Loucy (cell line): Measurements from ENCODE around the gene RUNX1.

Experiments
- H2AFZ ChIP-seq: fragments of 200-600 bp; sonication (generic); 2 replicates; pipeline ENCODE4 v1.6.0; 2016; ENCODE audit warnings: antibody characterized with exemption, mild to moderate bottlenecking, low read length, moderate library complexity
- H3F3A ChIP-seq: fragments of 200-600 bp; 2 replicates; pipeline ENCODE4 v1.6.0; 2016; ENCODE audit warnings: antibody characterized with exemption, low read depth, mild to moderate bottlenecking
- H3K27me3 ChIP-seq: fragments of 200-600 bp; sonication (generic); 2 replicates; pipeline ENCODE4 v1.6.1; 2014; ENCODE audit warnings: low read length, mild to moderate bottlenecking; ENCODE audit not compliant: insufficient read depth, poor library complexity, severe bottlenecking
- H3K36me3 ChIP-seq: fragments of 200-600 bp; sonication (generic); 2 replicates; pipeline ENCODE4 v1.6.1; 2016; ENCODE audit warnings: low read length; ENCODE audit not compliant: insufficient read depth
- H3K4me1 ChIP-seq: fragments of 200-600 bp; sonication (generic); 2 replicates; pipeline ENCODE4 v1.5.1; 2014; ENCODE audit warnings: low read length, mild to moderate bottlenecking; ENCODE audit not compliant: insufficient read depth, poor library complexity, severe bottlenecking
- H3K4me2 ChIP-seq: fragments of 200-600 bp; sonication (generic); 2 replicates; pipeline ENCODE4 v1.6.0; 2014; ENCODE audit warnings: antibody characterized with exemption, low read length, low read depth, mild to moderate bottlenecking; ENCODE audit not compliant: poor library complexity, severe bottlenecking
- H3K4me3 ChIP-seq: fragments of 200-600 bp; sonication (generic); 2 replicates; pipeline ENCODE4 v1.5.1; 2014; ENCODE audit warnings: low read length, mild to moderate bottlenecking, mixed read lengths; ENCODE audit not compliant: poor library complexity, severe bottlenecking
- H3K79me2 ChIP-seq: fragments of 200-600 bp; sonication (generic); 2 replicates; pipeline ENCODE4 v1.6.1; 2014; ENCODE audit warnings: low read length; ENCODE audit not compliant: insufficient read depth
- H3K9ac ChIP-seq: fragments of 200-600 bp; sonication (generic); 2 replicates; pipeline ENCODE4 v1.6.0; 2014; ENCODE audit warnings: mild to moderate bottlenecking, low read depth, low read length, moderate library complexity; ENCODE audit not compliant: poor library complexity, severe bottlenecking
- H3K9me2 ChIP-seq: fragments of 200-600 bp; sonication (generic); replicated peaks from 2 replicates; pipeline ENCODE4 v1.6.1; 2016; ENCODE audit warnings: low read depth, low read length, mixed read lengths
- H3K9me3 ChIP-seq: fragments of 200-600 bp; sonication (generic); 2 replicates; pipeline ENCODE4 v1.6.1; 2014; ENCODE audit warnings: mild to moderate bottlenecking, antibody characterized with exemption, low read length, low read depth; ENCODE audit not compliant: insufficient read depth
- H4K20me1 ChIP-seq: fragments of 200-600 bp; sonication (generic); 2 replicates; pipeline ENCODE4 v1.6.0; 2014; ENCODE audit warnings: antibody characterized with exemption, low read length, mild to moderate bottlenecking; ENCODE audit not compliant: insufficient read depth, poor library complexity, severe bottlenecking
- EZH2phosphoT487 ChIP-seq: fragments of 200-600 bp; IDR thresholded peaks from 2 replicates; pipeline ENCODE4 v1.6.1; 2018; ENCODE audit warnings: antibody characterized with exemption, mild to moderate bottlenecking, moderate library complexity, borderline replicate concordance
- TF ChIP-seq, protein P1 (sequence below): fragments of 200-600 bp; sonication (generic); conservative IDR thresholded peaks from 2 replicates; pipeline ENCODE4 v1.5.1; 2014; ENCODE audit warnings: mild to moderate bottlenecking, antibody characterized with exemption, low read length

The RUNX1 gene

DNA sequence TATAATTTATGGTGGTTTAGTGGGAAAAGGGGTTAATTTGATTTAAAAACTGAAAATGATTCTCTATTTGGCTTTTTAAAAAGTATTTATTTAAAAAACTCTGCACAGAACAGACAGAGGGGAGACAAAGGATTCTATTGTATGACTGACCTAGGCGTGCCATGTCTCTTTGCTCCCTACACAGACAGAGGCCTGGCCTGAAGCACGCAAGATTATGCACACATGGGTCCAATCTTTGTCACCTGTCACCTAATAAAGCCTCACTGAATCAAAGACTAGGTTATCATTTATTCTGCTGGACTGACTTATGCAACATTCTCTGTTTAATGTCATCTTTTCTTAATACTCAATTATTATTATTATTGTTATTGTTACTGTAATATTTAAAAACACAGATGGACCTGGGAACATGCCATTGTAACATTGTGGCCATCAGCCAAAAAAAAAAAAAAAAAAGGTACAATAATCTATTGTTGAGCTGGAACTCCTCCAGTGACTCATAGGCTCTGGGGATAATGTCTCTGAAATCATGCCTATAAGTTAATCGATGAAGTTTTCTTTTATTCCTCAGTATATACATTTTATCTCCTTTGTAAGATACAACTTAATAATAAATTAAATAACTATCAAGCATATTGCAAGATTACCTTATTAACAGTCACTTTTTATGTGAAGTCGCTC, 112.1 kb downstream of the RUNX1 start:
- Histone ChIP-seq H3K9me2 (no peaks in the 10 kb centered on the region), H3K9ac (peak overlapping the region; percentile 64), H3K9me3 (no peaks in the 10 kb centered on the region), H3F3A (0 out of 2 replicates have a peak, but pooled peaks cover 6% of the 10 kb centered on the region), H3K4me2 (peak overlapping the region; percentile 66), H2AFZ (no peak overlapping the region), H3K4me1 (peaks cover 94% of the 10 kb centered on the region), H4K20me1 (peaks cover 70% of the 10 kb centered on the region), H3K36me3 (peaks cover 15% of the 10 kb centered on the region; the same call in 1 of the 2 replicates), H3K27me3 (no peaks in the 10 kb centered on the region), H3K79me2 (peaks cover 97% of the 10 kb centered on the region), H3K4me3 (peak overlapping the region; percentile 54)
- TF ChIP-seq EZH2phosphoT487: no peak
- TF ChIP-seq, protein P1, sequence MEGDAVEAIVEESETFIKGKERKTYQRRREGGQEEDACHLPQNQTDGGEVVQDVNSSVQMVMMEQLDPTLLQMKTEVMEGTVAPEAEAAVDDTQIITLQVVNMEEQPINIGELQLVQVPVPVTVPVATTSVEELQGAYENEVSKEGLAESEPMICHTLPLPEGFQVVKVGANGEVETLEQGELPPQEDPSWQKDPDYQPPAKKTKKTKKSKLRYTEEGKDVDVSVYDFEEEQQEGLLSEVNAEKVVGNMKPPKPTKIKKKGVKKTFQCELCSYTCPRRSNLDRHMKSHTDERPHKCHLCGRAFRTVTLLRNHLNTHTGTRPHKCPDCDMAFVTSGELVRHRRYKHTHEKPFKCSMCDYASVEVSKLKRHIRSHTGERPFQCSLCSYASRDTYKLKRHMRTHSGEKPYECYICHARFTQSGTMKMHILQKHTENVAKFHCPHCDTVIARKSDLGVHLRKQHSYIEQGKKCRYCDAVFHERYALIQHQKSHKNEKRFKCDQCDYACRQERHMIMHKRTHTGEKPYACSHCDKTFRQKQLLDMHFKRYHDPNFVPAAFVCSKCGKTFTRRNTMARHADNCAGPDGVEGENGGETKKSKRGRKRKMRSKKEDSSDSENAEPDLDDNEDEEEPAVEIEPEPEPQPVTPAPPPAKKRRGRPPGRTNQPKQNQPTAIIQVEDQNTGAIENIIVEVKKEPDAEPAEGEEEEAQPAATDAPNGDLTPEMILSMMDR: no peak

DNA sequence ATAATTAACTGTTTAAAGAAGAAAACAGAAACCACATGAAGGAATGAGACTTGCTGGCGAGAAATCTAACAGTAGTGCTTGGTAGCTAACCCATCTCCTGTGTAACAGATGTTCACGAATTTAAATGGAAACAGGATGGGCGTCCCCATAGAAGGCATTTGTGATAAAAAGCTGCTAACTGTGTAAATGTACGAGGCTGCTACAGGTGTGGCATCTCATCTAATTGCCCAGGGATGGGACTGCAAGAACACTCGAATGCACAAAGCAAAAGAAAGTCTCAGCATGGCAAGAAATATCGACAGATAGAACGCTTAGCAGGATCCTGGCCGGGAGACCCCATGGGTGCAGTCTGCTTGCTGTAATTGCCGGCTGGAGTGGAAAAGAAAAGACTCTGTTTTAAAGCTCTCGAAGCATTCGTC, 112.7 kb downstream of the RUNX1 start:
- peaks cover 93% of the 10 kb centered on the region for H3K4me1 ChIP-seq
- 0 out of 2 replicates have a peak, but pooled peaks cover 6% of the 10 kb centered on the region for H3F3A ChIP-seq
- TF ChIP-seq EZH2phosphoT487: no peak
- TF ChIP-seq, protein P1: no peak
- no peaks in the 10 kb centered on the region for H3K27me3 ChIP-seq
- peaks cover 15% of the 10 kb centered on the region; the same call in 1 of the 2 replicates for H3K36me3 ChIP-seq
- no peak overlapping the region for H2AFZ ChIP-seq
- no peaks in the 10 kb centered on the region for H3K9me3 ChIP-seq
- peaks cover 70% of the 10 kb centered on the region for H4K20me1 ChIP-seq
- H3K4me2 ChIP-seq: peak overlapping the region; percentile 66
- H3K9ac ChIP-seq: peak overlapping the region; percentile 64
- peaks cover 97% of the 10 kb centered on the region for H3K79me2 ChIP-seq
- H3K9me2 ChIP-seq: no peaks in the 10 kb centered on the region
- H3K4me3 ChIP-seq: peak overlapping the region; percentile 54

DNA sequence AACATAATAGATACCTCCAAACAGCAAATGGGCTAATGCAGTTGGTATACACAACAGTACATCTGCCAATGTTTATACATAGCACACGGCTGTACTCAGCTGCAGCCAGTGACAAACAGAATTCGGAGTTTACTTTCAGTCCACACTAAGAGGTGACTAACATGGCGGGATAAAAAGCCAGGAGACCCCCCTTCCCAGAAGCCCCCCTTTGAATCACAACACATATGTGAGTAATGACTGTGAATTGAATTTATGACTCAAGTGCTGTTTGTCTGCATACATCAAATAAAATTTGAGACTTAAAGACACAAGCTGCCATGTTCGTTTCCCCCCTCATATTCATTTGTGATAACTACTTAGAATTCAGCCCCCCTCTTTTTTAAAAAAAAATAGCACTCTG, 113.2 kb downstream of the RUNX1 start:
- H3K9me3 ChIP-seq: no peaks in the 10 kb centered on the region
- H4K20me1 ChIP-seq: peaks cover 67% of the 10 kb centered on the region
- TF ChIP-seq EZH2phosphoT487: no peak
- TF ChIP-seq, protein P1: no peak
- H2AFZ ChIP-seq: no peak overlapping the region
- H3K27me3 ChIP-seq: no peaks in the 10 kb centered on the region
- peak overlapping the region; percentile 54 for H3K4me3 ChIP-seq
- peaks cover 94% of the 10 kb centered on the region for H3K79me2 ChIP-seq
- H3K9me2 ChIP-seq: no peaks in the 10 kb centered on the region
- H3K4me1 ChIP-seq: peaks cover 88% of the 10 kb centered on the region
- peak overlapping the region; percentile 64 for H3K9ac ChIP-seq
- peak overlapping the region; percentile 66 for H3K4me2 ChIP-seq
- 0 out of 2 replicates have a peak, but pooled peaks cover 6% of the 10 kb centered on the region for H3F3A ChIP-seq
- H3K36me3 ChIP-seq: peaks cover 14% of the 10 kb centered on the region; the same call in 1 of the 2 replicates
